Liver (tissue), 3 donors: ENCODE data around the gene MRPL21.

Experiments used
- CTCF ChIP-seq: fragments of 150-350 bp; IDR thresholded peaks from 2 replicates; pipeline ENCODE4 v1.5.1; 2017; ENCODE audit warnings: improper control_type of control experiment, low read depth, low read length; ENCODE audit not compliant: missing input control
- GABPA ChIP-seq, 2 donors: IDR thresholded peaks in 1 of 2; conservative IDR thresholded peaks in 1 of 2; 2 replicates each; pipeline ENCODE4 v1.6.1; 2016; ENCODE audit warnings: antibody characterized with exemption in 2 of 2, mild to moderate bottlenecking in 1 of 2, moderate library complexity in 1 of 2
- RAD21 ChIP-seq, 2 donors: IDR thresholded peaks; 2 replicates each; pipeline ENCODE4 v1.6.1; 2016; ENCODE audit warnings: antibody characterized with exemption in 2 of 2, mild to moderate bottlenecking in 2 of 2
- TF ChIP-seq, protein P1 (sequence below): IDR thresholded peaks from 2 replicates; pipeline ENCODE4 v1.6.1; 2016; ENCODE audit warnings: antibody characterized with exemption
- donor health status: healthy.
- donor health status: healthy.

DNA sequence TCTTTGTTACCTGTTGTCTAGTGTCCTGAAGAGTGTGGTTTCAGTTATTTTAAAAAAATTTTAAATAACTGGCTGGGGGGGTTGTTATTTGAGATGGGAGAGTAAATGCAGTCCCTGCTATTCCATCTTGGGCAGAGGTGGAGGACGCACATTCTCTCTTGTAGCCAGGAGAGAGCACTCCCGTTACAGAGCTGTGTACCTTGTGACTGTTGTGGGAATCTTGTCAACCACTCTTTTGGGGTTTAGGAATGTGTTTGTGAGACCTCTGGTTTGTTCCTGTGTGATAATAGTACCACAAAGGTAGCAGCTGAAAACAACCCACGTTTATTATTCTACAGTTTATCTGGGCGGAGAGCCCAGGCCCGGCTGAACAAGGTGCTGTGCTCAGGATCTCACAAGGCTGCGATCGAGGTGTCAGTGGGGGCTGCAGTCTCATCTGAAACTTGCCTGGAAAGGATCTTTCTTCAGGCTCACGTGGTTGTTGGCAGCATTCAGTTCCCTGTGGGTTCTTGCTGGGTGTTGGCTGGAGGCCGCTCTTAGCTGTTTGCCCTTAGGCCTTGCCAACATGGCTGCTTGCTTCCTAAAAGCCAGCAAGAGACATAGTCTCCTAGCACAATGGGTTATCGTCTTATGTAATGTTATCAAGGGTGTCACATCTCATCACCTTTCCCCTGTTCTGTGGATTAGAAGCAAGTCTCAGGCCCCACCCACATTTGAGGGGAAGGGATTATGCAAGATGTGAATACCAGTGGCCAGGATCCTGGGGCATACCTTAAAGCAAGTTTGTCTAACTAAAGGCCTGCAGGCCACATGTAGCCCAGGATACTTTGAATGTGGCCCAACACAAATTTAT, 20.7 kb upstream of the MRPL21 start:
- TF ChIP-seq CTCF (no peak), GABPA (IDR thresholded peaks at IDR 0.05 in 1 of 2, conservative IDR thresholded peaks at IDR 0.05 in 1 of 2) (no peak), RAD21 (IDR thresholded peaks at IDR 0.05) (no peak)
- TF ChIP-seq, protein P1, sequence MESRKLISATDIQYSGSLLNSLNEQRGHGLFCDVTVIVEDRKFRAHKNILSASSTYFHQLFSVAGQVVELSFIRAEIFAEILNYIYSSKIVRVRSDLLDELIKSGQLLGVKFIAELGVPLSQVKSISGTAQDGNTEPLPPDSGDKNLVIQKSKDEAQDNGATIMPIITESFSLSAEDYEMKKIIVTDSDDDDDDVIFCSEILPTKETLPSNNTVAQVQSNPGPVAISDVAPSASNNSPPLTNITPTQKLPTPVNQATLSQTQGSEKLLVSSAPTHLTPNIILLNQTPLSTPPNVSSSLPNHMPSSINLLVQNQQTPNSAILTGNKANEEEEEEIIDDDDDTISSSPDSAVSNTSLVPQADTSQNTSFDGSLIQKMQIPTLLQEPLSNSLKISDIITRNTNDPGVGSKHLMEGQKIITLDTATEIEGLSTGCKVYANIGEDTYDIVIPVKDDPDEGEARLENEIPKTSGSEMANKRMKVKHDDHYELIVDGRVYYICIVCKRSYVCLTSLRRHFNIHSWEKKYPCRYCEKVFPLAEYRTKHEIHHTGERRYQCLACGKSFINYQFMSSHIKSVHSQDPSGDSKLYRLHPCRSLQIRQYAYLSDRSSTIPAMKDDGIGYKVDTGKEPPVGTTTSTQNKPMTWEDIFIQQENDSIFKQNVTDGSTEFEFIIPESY, result no peak
